GM21423 (cell line): ENCODE results near the gene CEP20.

Experiments
- ATAC-seq: cut with Tn5 transposase; IDR thresholded peaks from one replicate; pipeline ENCODE4 v1.9.1; 2021; ENCODE audit warnings: mild to moderate bottlenecking, moderate library complexity; ENCODE audit not compliant: unreplicated experiment

CEP20 gene

GRCh38 chr16:15836074-15836473, 52.3 kb downstream of the CEP20 start:
- ATAC-seq, result no peak

GRCh38 chr16:15835136-15835878, 53.1 kb downstream of the CEP20 start:
- no peak for ATAC-seq

GRCh38 chr16:15834502-15834901, 53.9 kb downstream of the CEP20 start:
- no peak for ATAC-seq

GRCh38 chr16:15833541-15833940, 54.9 kb downstream of the CEP20 start:
- no peak for ATAC-seq

GRCh38 chr16:15832241-15832640, 56.2 kb downstream of the CEP20 start:
- ATAC-seq, result no peak

- no peak for ATAC-seq
These were observed 57.5 kb downstream of the CEP20 start for GRCh38 chr16:15830832-15831451.

- ATAC-seq, result no peak
These were observed 58.9 kb downstream of the CEP20 start for GRCh38 chr16:15829460-15829859.

GRCh38 chr16:15827709-15828343, 60.6 kb downstream of the CEP20 start:
- ATAC-seq, result no peak

GRCh38 chr16:15827299-15827698, 61.1 kb downstream of the CEP20 start:
- ATAC-seq, result no peak

GRCh38 chr16:15825750-15826305, 62.6 kb downstream of the CEP20 start:
- no peak for ATAC-seq

- ATAC-seq, result no peak
These were observed 65.4 kb downstream of the CEP20 start for GRCh38 chr16:15822957-15823356.

- no peak for ATAC-seq
These were observed 67.6 kb downstream of the CEP20 start for GRCh38 chr16:15820837-15821236.

- no peak for ATAC-seq
These were observed 69.4 kb downstream of the CEP20 start for GRCh38 chr16:15819046-15819445.

GRCh38 chr16:15817446-15817845, 71.0 kb downstream of the CEP20 start:
- ATAC-seq, result no peak

- ATAC-seq, result no peak
These were observed 72.2 kb downstream of the CEP20 start for GRCh38 chr16:15816228-15816627.
